Colonic mucosa (tissue), 4 donors: ENCODE measurements around the gene PTPRE. TPM values are rescaled to one million over a fixed set of nuclear protein-coding genes. Genes with fewer than 3 reads are reported as not detected.

ENCODE experiments used
- DNase-seq: peaks from one replicate; pipeline ENCODE4 v3.0.0-alpha.2; 2020
- H3K27ac ChIP-seq: fragments of 200-600 bp; one replicate; pipeline ENCODE4 v1.8.0; 2021
- H3K27me3 ChIP-seq: fragments of 200-600 bp; one replicate; pipeline ENCODE4 v1.8.0; 2021
- H3K36me3 ChIP-seq: fragments of 200-600 bp; one replicate; pipeline ENCODE4 v1.8.0; 2021
- H3K4me1 ChIP-seq: fragments of 200-600 bp; one replicate; pipeline ENCODE4 v1.8.0; 2021; ENCODE audit warnings: mild to moderate bottlenecking
- H3K4me3 ChIP-seq: fragments of 200-600 bp; one replicate; pipeline ENCODE4 v1.8.0; 2021
- H3K9ac ChIP-seq, 2 donors: one replicate each; pipeline ENCODE4 v1.7.0; 2013; ENCODE audit warnings: control low read depth in 2 of 2, low read depth in 2 of 2, low read length in 2 of 2
- H3K9me3 ChIP-seq: fragments of 200-600 bp; one replicate; pipeline ENCODE4 v1.8.0; 2021
- intact Hi-C: fragments of 100-400 bp; cut with DNase I; formaldehyde crosslinking; loops from one replicate; pipeline ENCODE4 v1.14.1; 2022
- total RNA-seq, 2 donors: library from RNA; stranded (reverse); fragmentation: NEBNext Ultra II Directional in 1 of 2; extraction: Animal tissue kit (Norgen Biotek cat#: 25700) in 1 of 2; gene quantifications; one replicate each; pipeline ENCODE4 v1.2.1, GENCODE V29; 2021
- TF ChIP-seq, protein P1 (sequence below): fragments of 200-600 bp; IDR thresholded peaks from one replicate; pipeline ENCODE4 v1.8.0; 2022; ENCODE audit warnings: antibody characterized with exemption, mild to moderate bottlenecking
- donor health status: healthy.
- donor health status: DM: no; HTN: no; CAD: no.
- donor health status: DM: no; HTN: no; CAD: no.

The PTPRE gene
- total RNA-seq, 2 donors from 2014 or later: 15.9 to 18.8 TPM

DNA sequence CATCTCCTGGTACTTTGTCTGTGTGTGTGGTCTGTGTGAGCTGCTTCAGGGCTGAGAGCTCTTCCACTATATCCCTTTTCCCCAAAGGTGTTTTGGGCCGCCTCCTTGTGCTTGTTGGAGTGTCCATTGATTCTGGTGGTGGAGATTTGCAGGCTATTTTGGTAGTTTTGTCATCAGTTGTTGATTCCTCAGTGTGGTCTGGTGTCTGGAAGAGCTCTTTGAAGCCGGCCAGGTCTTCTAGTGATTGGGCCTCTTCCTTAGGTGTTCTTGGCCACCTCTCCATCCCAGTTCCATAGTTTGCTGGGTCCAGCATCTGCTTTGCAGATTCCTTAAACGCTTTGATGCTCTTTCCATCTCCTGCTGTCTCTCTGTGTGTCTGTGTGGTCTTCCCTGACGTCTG is 198.5 kb downstream of the PTPRE start:
- Histone ChIP-seq H3K4me3 (no peak overlapping the region), H3K4me1 (no peaks in the 10 kb centered on the region), H3K27me3 (no peaks in the 10 kb centered on the region), H3K9me3 (no peaks in the 10 kb centered on the region), H3K27ac (no peak overlapping the region), H3K36me3 (no peaks in the 10 kb centered on the region), H3K9ac (no peak overlapping the region)
- intact Hi-C loops: no loop called here
- no peak for DNase-seq
- TF ChIP-seq, protein P1, sequence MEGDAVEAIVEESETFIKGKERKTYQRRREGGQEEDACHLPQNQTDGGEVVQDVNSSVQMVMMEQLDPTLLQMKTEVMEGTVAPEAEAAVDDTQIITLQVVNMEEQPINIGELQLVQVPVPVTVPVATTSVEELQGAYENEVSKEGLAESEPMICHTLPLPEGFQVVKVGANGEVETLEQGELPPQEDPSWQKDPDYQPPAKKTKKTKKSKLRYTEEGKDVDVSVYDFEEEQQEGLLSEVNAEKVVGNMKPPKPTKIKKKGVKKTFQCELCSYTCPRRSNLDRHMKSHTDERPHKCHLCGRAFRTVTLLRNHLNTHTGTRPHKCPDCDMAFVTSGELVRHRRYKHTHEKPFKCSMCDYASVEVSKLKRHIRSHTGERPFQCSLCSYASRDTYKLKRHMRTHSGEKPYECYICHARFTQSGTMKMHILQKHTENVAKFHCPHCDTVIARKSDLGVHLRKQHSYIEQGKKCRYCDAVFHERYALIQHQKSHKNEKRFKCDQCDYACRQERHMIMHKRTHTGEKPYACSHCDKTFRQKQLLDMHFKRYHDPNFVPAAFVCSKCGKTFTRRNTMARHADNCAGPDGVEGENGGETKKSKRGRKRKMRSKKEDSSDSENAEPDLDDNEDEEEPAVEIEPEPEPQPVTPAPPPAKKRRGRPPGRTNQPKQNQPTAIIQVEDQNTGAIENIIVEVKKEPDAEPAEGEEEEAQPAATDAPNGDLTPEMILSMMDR: no peak

DNA sequence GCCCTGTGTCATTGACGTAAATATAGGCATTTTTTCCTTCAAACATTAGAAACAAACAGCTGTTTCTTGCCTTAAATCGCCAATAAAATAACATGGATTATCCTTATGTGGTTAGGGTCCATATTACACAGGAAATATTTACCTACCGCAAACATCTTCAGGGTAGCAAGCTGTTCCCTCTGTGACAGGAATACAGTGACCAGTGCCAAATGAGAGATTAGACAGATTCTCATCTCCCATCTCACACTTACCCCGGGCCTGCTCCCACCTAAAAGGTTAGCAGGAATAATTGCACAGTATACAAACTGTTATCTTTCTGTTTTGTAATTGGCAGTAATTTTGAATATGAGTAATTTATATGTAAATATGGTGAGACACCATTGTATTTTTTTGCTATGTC is 202.8 kb downstream of the PTPRE start:
- no peak for DNase-seq
- no peak overlapping the region for H3K9ac ChIP-seq
- intact Hi-C loops: no loop called here
- H3K27ac ChIP-seq: no peak overlapping the region
- H3K36me3 ChIP-seq: no peaks in the 10 kb centered on the region
- H3K9me3 ChIP-seq: no peaks in the 10 kb centered on the region
- H3K4me3 ChIP-seq: no peak overlapping the region
- H3K4me1 ChIP-seq: no peaks in the 10 kb centered on the region
- no peaks in the 10 kb centered on the region for H3K27me3 ChIP-seq
- TF ChIP-seq, protein P1: no peak

DNA sequence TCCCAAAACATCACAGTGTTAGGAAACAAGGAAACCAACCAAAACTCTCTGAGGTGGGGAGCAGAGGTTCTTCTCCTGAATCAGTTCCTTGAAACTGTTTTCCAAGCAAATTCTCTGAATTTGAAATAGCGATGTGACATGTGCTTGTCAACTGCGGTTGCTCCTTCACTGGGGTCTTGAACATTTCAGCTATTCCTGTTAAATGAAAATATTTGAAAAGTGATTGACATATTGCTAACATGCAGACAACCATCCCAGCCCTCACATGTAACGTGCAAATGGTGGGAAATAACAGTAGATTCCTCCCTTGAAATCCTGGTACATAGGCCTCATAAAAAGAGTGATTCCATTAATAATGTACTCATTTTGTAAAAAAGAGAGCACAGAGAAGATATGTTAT is 203.4 kb downstream of the PTPRE start:
- Histone ChIP-seq H3K27me3 (no peaks in the 10 kb centered on the region), H3K4me1 (no peaks in the 10 kb centered on the region), H3K9me3 (no peaks in the 10 kb centered on the region), H3K27ac (no peak overlapping the region), H3K4me3 (no peak overlapping the region), H3K36me3 (no peaks in the 10 kb centered on the region), H3K9ac (no peak overlapping the region)
- intact Hi-C loops: no loop called here
- TF ChIP-seq, protein P1: no peak
- no peak for DNase-seq

DNA sequence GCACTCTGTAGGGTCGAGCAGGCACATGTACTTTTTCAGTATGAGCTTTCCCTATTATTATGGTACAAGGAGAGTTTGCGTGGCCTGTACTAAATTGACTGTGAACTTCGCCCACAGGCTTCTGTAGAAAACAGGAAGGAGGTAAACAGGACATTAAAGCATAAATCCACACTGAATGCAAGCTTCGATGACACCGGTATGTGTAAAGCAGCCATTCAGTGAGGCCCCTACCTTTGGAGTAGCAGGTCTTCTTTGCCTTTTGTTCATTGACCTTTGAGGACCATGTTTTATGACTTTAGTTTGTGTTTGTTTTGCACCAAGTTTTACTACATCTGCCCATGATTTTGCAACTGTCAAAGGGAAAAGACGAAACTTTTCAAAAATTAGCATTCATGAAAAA is 204.8 kb downstream of the PTPRE start:
- DNase-seq: no peak
- intact Hi-C loops: no loop called here
- Histone ChIP-seq H3K9ac (no peak overlapping the region), H3K4me3 (no peak overlapping the region), H3K4me1 (no peaks in the 10 kb centered on the region), H3K27ac (no peak overlapping the region), H3K9me3 (no peaks in the 10 kb centered on the region), H3K36me3 (no peaks in the 10 kb centered on the region), H3K27me3 (no peaks in the 10 kb centered on the region)
- TF ChIP-seq, protein P1: no peak

DNA sequence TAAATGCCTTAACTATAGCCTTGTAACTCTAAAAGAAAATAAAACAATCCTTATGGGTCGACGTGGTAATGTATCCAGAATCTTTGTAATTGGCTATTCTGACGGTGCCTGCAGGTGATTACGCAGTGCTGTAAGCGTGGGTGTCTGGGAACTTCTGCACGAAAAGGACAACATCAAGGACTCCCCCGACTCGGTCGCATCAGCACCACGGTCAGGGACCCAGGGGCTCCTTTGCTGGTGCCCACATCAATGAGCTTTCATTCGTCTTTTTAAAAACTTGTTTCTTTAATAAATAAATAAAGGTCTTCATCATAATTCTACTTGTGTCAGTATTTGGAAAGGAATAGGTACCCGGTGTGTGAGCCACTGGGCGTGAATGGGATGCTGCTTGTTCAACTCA is 206.1 kb downstream of the PTPRE start:
- H3K4me3 ChIP-seq: no peak overlapping the region
- no peaks in the 10 kb centered on the region for H3K9me3 ChIP-seq
- H3K4me1 ChIP-seq: no peaks in the 10 kb centered on the region
- TF ChIP-seq, protein P1: no peak
- no peak overlapping the region for H3K9ac ChIP-seq
- intact Hi-C loops: no loop called here
- no peaks in the 10 kb centered on the region for H3K36me3 ChIP-seq
- no peak for DNase-seq
- no peaks in the 10 kb centered on the region for H3K27me3 ChIP-seq
- no peak overlapping the region for H3K27ac ChIP-seq

DNA sequence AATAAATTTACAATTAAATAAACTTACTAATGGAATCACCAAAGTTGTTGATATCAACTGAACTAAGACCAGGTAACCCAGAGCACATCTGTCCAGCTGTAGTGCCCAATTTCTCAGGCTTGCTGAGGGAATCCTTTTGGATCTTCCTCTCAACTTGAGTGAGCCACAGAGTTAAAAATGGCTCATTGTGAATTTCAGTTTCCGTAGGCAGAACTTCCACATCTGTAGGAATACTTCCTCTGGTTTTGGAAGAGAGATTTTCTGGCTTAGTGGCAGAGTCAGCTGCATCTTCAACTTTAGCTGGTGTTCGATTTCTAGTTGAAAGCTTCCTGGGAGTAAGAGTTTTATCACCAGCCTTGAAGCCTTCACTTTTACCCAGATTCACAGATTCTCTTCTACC is 208.0 kb downstream of the PTPRE start:
- no peak overlapping the region for H3K9ac ChIP-seq
- DNase-seq: no peak
- H3K4me1 ChIP-seq: no peaks in the 10 kb centered on the region
- H3K27ac ChIP-seq: no peak overlapping the region
- no peaks in the 10 kb centered on the region for H3K27me3 ChIP-seq
- H3K36me3 ChIP-seq: no peaks in the 10 kb centered on the region
- intact Hi-C loops: no loop called here
- TF ChIP-seq, protein P1: no peak
- H3K9me3 ChIP-seq: no peaks in the 10 kb centered on the region
- H3K4me3 ChIP-seq: no peak overlapping the region
